Neutrophil (primary cell): Measurements from ENCODE around the gene OR5H2.

ENCODE experiments used
- H3K27ac ChIP-seq: fragments of 200-600 bp; sonication (generic); 2 replicates; pipeline ENCODE4 v1.5.1; 2016; ENCODE audit warnings: mild to moderate bottlenecking, moderate library complexity
- H3K27me3 ChIP-seq: fragments of 200-600 bp; sonication (generic); 2 replicates; pipeline ENCODE4 v1.6.0; 2016; ENCODE audit warnings: mild to moderate bottlenecking
- H3K36me3 ChIP-seq: fragments of 200-600 bp; sonication (generic); 2 replicates; pipeline ENCODE4 v1.5.1; 2017
- H3K4me1 ChIP-seq, 2 experiments: fragments of 200-600 bp in 1 of 2; sonication (generic) in 1 of 2; 1 replicate in 1 of 2; 2 replicates in 1 of 2; pipeline versions ENCODE4 v1.5.1 to v1.6.1; 2013 to 2016; ENCODE audit warnings: low read depth in 1 of 2, low read length in 1 of 2, mild to moderate bottlenecking in 1 of 2, moderate library complexity in 1 of 2; ENCODE audit not compliant: control insufficient read depth in 1 of 2, insufficient read depth in 1 of 2
- H3K4me3 ChIP-seq, 2 experiments: fragments of 200-600 bp in 1 of 2; sonication (generic) in 1 of 2; 1 replicate in 1 of 2; 2 replicates in 1 of 2; pipeline ENCODE4 v1.5.1; 2013 to 2016; ENCODE audit warnings: low read depth in 1 of 2, low read length in 1 of 2, mild to moderate bottlenecking in 1 of 2, moderate library complexity in 1 of 2
- H3K9me3 ChIP-seq: fragments of 200-600 bp; sonication (generic); 2 replicates; pipeline ENCODE4 v1.5.1; 2016
- TF ChIP-seq, protein P1 (sequence below): fragments of 200-600 bp; sonication (generic); IDR thresholded peaks from 2 replicates; pipeline ENCODE4 v1.5.1; 2016; ENCODE audit warnings: antibody characterized with exemption

Gene OR5H2

DNA sequence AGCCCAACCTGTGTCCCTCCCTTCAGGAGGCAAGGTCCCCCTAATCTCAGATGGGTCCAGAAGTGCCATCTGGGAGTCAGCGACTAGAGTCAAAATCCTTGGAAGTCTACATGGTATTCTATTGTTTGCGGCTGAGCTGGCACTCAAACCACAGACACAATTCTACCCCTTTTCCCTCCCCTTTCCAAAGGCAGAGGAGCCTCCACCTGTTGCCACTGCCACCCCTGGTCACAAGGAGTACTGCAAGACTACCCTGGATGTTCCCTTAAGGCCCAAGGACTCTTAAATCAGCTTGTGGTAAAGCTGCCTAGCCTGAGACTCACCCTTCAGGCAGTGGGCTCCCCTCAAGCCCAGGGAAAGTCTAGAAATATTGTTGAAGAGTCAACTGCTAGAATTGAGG is 22.6 kb upstream of the OR5H2 start:
- H3K27me3 ChIP-seq: no peaks in the 10 kb centered on the region
- H3K9me3 ChIP-seq: no peaks in the 10 kb centered on the region
- TF ChIP-seq, protein P1, sequence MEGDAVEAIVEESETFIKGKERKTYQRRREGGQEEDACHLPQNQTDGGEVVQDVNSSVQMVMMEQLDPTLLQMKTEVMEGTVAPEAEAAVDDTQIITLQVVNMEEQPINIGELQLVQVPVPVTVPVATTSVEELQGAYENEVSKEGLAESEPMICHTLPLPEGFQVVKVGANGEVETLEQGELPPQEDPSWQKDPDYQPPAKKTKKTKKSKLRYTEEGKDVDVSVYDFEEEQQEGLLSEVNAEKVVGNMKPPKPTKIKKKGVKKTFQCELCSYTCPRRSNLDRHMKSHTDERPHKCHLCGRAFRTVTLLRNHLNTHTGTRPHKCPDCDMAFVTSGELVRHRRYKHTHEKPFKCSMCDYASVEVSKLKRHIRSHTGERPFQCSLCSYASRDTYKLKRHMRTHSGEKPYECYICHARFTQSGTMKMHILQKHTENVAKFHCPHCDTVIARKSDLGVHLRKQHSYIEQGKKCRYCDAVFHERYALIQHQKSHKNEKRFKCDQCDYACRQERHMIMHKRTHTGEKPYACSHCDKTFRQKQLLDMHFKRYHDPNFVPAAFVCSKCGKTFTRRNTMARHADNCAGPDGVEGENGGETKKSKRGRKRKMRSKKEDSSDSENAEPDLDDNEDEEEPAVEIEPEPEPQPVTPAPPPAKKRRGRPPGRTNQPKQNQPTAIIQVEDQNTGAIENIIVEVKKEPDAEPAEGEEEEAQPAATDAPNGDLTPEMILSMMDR: no peak
- H3K27ac ChIP-seq: no peak overlapping the region
- no peaks in the 10 kb centered on the region for H3K4me1 ChIP-seq
- no peaks in the 10 kb centered on the region for H3K36me3 ChIP-seq
- no peak overlapping the region for H3K4me3 ChIP-seq

DNA sequence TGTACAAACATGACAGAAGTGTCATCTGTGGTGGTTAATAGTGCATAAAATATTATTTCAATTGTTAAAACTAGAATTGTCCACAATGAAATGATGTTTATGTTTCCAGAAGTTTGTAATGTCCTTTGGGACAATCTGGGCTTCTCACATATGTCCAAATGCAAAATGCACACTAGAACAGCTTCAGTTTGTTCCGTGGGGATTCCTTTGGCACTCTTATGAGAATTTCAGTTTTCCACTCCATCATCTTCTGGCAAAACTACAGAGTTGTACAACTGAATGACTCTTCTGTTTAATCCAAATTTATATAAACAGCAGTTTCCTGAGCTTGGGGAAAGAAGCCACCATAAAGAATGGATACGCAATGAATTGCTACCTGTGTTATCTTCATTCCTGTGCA is 20.3 kb upstream of the OR5H2 start:
- Histone ChIP-seq H3K4me1 (no peaks in the 10 kb centered on the region), H3K27me3 (no peaks in the 10 kb centered on the region), H3K27ac (no peak overlapping the region), H3K9me3 (no peaks in the 10 kb centered on the region), H3K36me3 (no peaks in the 10 kb centered on the region), H3K4me3 (no peak overlapping the region)
- TF ChIP-seq, protein P1: no peak

DNA sequence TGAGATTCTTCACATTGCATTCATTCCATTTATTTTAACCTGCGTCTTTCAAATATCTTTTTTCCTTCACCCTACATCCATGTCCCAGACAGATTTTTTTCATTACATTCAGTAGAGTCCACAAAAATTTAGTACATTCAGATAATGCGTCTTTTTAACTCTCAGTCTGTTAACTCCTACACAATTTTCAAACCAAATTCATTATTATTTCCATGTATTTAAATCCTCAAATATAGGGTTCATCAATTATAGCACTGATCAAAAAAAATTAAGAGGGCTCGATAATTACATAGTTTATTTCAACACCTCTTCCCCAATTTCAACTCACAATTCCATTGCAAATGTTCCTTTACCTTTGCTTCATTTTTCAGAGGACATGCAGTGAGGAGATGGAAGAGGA is 18.4 kb upstream of the OR5H2 start, which contains the start of gene OR5H6:
TSS of gene OR5H6 (plus strand) at position 301 of the 400 bp plus-strand sequence. CDS start at position 390, 89 bp downstream.
- no peak within 1 kb of the TSS for H3K4me3 ChIP-seq
- no peaks in the 10 kb centered on the region for H3K27me3 ChIP-seq
- TF ChIP-seq, protein P1: no peak
- H3K36me3 ChIP-seq: no peaks in the 10 kb centered on the region
- H3K4me1 ChIP-seq: no peaks in the 10 kb centered on the region
- H3K27ac ChIP-seq: no peak within 1 kb of the TSS
- no peaks in the 10 kb centered on the region for H3K9me3 ChIP-seq

DNA sequence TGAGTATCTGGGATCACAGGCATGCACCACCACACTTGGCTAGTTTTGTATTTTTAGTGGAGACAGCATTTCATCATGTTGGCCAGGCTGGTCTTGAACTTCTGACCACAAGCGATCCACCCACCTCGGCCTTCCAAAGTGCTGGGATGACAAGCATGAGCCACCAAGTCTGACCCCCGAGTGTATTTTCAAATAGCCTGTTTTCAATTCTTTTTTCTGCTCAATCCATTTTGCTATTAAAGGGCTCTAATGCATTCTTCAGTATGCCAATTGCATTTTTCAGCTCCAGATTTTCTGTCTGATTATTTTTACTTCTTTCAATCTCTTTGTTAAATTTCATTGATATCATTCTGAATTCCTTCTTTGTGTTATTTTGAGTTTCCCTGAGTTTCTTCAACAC is 12.5 kb upstream of the OR5H2 start:
- Histone ChIP-seq H3K27me3 (no peaks in the 10 kb centered on the region), H3K9me3 (no peaks in the 10 kb centered on the region), H3K4me3 (no peak overlapping the region), H3K4me1 (no peaks in the 10 kb centered on the region), H3K27ac (no peak overlapping the region), H3K36me3 (no peaks in the 10 kb centered on the region)
- TF ChIP-seq, protein P1: no peak

DNA sequence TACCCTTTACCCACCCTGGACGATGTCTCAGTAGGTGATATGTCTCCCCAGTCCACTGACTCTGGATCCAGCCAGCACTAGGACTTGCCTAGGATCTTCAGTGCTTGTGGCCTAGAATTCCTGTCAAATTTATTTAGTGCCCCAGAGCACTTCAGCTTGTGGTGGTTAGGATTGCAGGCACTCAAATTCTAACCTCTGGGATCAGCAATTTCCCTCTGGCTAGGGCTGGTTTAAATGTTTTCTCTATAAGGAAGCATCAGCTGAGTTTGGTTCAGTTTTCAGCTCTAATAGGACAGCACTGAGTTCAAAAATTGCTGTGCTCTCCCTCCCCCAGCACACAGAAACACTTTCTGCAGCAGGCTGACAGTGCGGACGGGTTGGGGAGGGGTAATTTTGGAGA is 10.2 kb upstream of the OR5H2 start:
- Histone ChIP-seq H3K36me3 (no peaks in the 10 kb centered on the region), H3K4me1 (no peaks in the 10 kb centered on the region), H3K4me3 (no peak overlapping the region), H3K27me3 (no peaks in the 10 kb centered on the region), H3K27ac (no peak overlapping the region), H3K9me3 (no peaks in the 10 kb centered on the region)
- TF ChIP-seq, protein P1: no peak

DNA sequence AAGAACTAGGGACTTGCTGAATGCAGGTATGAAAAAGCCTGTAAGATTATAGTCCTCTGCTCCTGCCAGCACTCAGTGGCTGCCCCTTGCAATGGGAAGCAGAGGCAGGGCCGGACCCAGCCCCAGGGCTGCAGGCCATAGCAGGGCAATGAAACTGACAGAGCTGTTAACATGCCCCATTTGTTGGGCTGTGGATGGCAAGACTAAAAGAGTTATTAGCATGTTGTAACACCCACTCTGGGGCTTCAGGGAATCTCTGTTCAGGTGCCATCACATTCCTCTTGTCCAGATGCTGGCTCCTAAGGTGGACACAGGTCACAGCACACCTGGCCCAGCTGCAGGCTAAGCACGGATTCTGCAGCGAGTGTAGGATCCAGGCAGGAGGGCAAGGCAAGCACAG is 7.4 kb upstream of the OR5H2 start:
- Histone ChIP-seq H3K27ac (no peak overlapping the region), H3K36me3 (no peaks in the 10 kb centered on the region), H3K4me1 (no peaks in the 10 kb centered on the region), H3K4me3 (no peak overlapping the region), H3K27me3 (no peaks in the 10 kb centered on the region), H3K9me3 (no peaks in the 10 kb centered on the region)
- TF ChIP-seq, protein P1: no peak
